ENCODE results near the gene CTPS1.

Gene CTPS1

GRCh38 chr1:40979241-40980067 lies at the start of gene CTPS1:
CTPS1 (plus strand) TSS chr1:40979696; CDS start chr1:40983291, 3,595 bp downstream.
- peak; percentile 93 for DNase-seq

GRCh38 chr1:40930174-40930964 lies 49.1 kb upstream of the CTPS1 start:
- DNase-seq, result no peak

GRCh38 chr1:40931601-40932000 lies 47.9 kb upstream of the CTPS1 start:
- no peak for DNase-seq

GRCh38 chr1:40932006-40932405 lies 47.5 kb upstream of the CTPS1 start:
- DNase-seq, result no peak

GRCh38 chr1:40936931-40937339 lies 42.6 kb upstream of the CTPS1 start:
- no peak for DNase-seq

GRCh38 chr1:40938393-40938792 lies 41.1 kb upstream of the CTPS1 start:
- DNase-seq, result no peak

GRCh38 chr1:40939320-40940059 lies 40.0 kb upstream of the CTPS1 start:
- no peak for DNase-seq

- DNase-seq, result no peak
Measured at GRCh38 chr1:40944326-40944725, 35.2 kb upstream of the CTPS1 start.

- no peak for DNase-seq
Measured at GRCh38 chr1:40944841-40945430, 34.6 kb upstream of the CTPS1 start.

GRCh38 chr1:40945491-40945973 lies 34.0 kb upstream of the CTPS1 start:
- DNase-seq, result no peak

- peak; percentile 10 for DNase-seq
Measured at GRCh38 chr1:40948741-40949443, 30.6 kb upstream of the CTPS1 start.

GRCh38 chr1:40949563-40949962 lies 29.9 kb upstream of the CTPS1 start:
- DNase-seq, result no peak

- DNase-seq, result peak; percentile 54
Measured at GRCh38 chr1:40951943-40952743, 27.4 kb upstream of the CTPS1 start.

- no peak for DNase-seq
Measured at GRCh38 chr1:40952744-40953315, 26.7 kb upstream of the CTPS1 start.

- no peak for DNase-seq
Measured at GRCh38 chr1:40954626-40955025, 24.9 kb upstream of the CTPS1 start.

GRCh38 chr1:40955266-40955665 lies 24.2 kb upstream of the CTPS1 start:
- no peak for DNase-seq

GRCh38 chr1:40956407-40956806 lies 23.1 kb upstream of the CTPS1 start:
- DNase-seq, result no peak

- DNase-seq, result no peak
Measured at GRCh38 chr1:40958210-40958609, 21.3 kb upstream of the CTPS1 start.

GRCh38 chr1:40965531-40965930 lies 14.0 kb upstream of the CTPS1 start:
- DNase-seq, result no peak

GRCh38 chr1:40966417-40966816 lies 13.1 kb upstream of the CTPS1 start:
- no peak for DNase-seq

- DNase-seq, result no peak
Measured at GRCh38 chr1:40969445-40969844, 10.1 kb upstream of the CTPS1 start.
